Measurements from ENCODE around the gene SLC13A4.

GRCh38 chr7:135772639-135773222, 44.7 kb upstream of the SLC13A4 start:
- TF ChIP-seq YY1 (IDR thresholded peaks at IDR 0.05; ENCODE audit: insufficient read depth, insufficient read length) (no peak), ZNF274 (IDR thresholded peaks at IDR 0.05; ENCODE audit: low read depth, low read length) (no peak)
